Measurements from ENCODE around the gene GPC2.
A peak's percentile ranks its signal among the peaks of the same experiment; 100 is the strongest.
"Not testable (repeated sequence)": the region's sequence is repeated elsewhere in the genome, so short reads cannot be mapped to it uniquely, and the experiment has no call there.

The GPC2 gene

GRCh38 chr7:100177045-100178001 is at the start of gene GPC2, which contains the start of gene STAG3:
Gene GPC2 (minus strand): TSS chr7:100177381. CDS start chr7:100177199, 182 bp downstream.
Gene STAG3 (plus strand): TSS chr7:100177918. CDS start chr7:100180557, 2,639 bp downstream.
- peak; percentile 100 for DNase-seq

GRCh38 chr7:100224891-100225290 is 47.7 kb upstream of the GPC2 start:
- DNase-seq: not testable (repeated sequence)

- DNase-seq: not testable (repeated sequence)
These were observed 46.3 kb upstream of the GPC2 start for GRCh38 chr7:100223376-100223927.

- DNase-seq: no peak
These were observed 45.4 kb upstream of the GPC2 start for GRCh38 chr7:100222445-100223132.

- no peak for DNase-seq
These were observed 44.7 kb upstream of the GPC2 start for GRCh38 chr7:100221767-100222444.

- peak; percentile 77 to 78 for DNase-seq
These were observed 44.1 kb upstream of the GPC2 start for GRCh38 chr7:100221231-100221718.

GRCh38 chr7:100220586-100221230 is 43.5 kb upstream of the GPC2 start:
- DNase-seq: peak; percentile 50 to 52

GRCh38 chr7:100219801-100220585 is 42.8 kb upstream of the GPC2 start, which contains the start of gene PVRIG:
Gene PVRIG (plus strand): TSS chr7:100219949. CDS start chr7:100219971, 22 bp downstream.
- DNase-seq: peak; percentile 62 to 64

GRCh38 chr7:100219271-100219737 is 42.1 kb upstream of the GPC2 start:
- peak; percentile 53 to 57 for DNase-seq

- peak; percentile 90 to 91 for DNase-seq
These were observed 40.8 kb upstream of the GPC2 start for GRCh38 chr7:100217934-100218333.

GRCh38 chr7:100215895-100216294 is 38.7 kb upstream of the GPC2 start:
- DNase-seq: no peak

GRCh38 chr7:100214356-100214755 is 37.2 kb upstream of the GPC2 start:
- DNase-seq: not testable (repeated sequence)

GRCh38 chr7:100213672-100214071 is 36.5 kb upstream of the GPC2 start:
- no peak for DNase-seq

- DNase-seq: no peak
These were observed 35.6 kb upstream of the GPC2 start for GRCh38 chr7:100212631-100213286.

GRCh38 chr7:100211342-100211780 is 34.2 kb upstream of the GPC2 start:
- DNase-seq: peak; percentile 60

GRCh38 chr7:100210805-100211204 is 33.6 kb upstream of the GPC2 start:
- DNase-seq: peak in 1 of 2 experiments; percentile 33

- DNase-seq: no peak
These were observed 32.3 kb upstream of the GPC2 start for GRCh38 chr7:100209493-100209892.

GRCh38 chr7:100208911-100209408 is 31.8 kb upstream of the GPC2 start:
- DNase-seq: peak; percentile 69 to 70

GRCh38 chr7:100204454-100204853 is 27.3 kb upstream of the GPC2 start:
- no peak for DNase-seq

- no peak for DNase-seq
These were observed 23.5 kb upstream of the GPC2 start for GRCh38 chr7:100200693-100201092.
